HG03097 (cell line): Measurements from ENCODE around the gene ALDH1L1.

ENCODE experiments used
- ATAC-seq: cut with Tn5 transposase; IDR thresholded peaks from one replicate; pipeline ENCODE4 v1.9.1; 2021; ENCODE audit not compliant: unreplicated experiment, low FRiP score

Gene ALDH1L1

DNA sequence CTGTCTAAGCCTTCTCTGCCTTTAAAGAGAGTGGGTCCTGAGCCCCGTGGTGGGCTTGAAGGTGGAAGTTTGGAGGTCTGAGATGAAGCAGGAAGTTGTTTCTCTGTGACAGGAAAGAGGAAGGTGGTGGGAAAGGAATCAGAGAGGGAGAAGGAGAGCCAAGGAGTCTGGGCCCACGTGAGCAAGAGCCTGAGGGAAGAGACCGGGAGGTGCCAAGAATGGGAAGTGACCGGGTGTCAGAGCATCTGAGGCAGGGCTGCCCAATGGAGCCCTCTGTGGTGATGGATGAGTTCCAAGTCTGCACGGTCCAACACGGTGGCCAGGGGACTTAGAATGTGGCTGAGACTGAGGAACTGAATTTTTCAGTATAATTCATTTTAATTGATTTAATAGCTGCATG, 24.6 kb downstream of the ALDH1L1 start:
- ATAC-seq: no peak

DNA sequence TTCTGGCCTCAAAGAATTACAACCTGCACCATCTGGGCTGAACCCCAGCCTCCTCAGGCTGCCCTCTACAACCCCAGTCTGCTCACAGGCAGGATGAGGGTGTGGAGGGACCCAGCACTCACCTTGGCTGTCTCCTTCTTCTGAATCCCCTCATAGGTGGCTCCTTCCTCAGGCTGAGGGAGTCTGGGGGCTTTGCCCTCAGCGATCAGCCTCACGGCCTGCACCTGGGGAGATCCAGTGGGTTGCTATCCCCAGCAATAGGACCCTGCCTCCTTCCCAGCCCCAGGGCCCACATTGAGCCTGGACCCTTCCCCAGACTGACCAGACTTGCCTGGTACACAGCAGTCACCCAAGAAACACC, 25.1 kb downstream of the ALDH1L1 start:
- ATAC-seq: no peak

GRCh38 chr3:126154391-126155279, 25.8 kb downstream of the ALDH1L1 start:
- ATAC-seq: no peak

DNA sequence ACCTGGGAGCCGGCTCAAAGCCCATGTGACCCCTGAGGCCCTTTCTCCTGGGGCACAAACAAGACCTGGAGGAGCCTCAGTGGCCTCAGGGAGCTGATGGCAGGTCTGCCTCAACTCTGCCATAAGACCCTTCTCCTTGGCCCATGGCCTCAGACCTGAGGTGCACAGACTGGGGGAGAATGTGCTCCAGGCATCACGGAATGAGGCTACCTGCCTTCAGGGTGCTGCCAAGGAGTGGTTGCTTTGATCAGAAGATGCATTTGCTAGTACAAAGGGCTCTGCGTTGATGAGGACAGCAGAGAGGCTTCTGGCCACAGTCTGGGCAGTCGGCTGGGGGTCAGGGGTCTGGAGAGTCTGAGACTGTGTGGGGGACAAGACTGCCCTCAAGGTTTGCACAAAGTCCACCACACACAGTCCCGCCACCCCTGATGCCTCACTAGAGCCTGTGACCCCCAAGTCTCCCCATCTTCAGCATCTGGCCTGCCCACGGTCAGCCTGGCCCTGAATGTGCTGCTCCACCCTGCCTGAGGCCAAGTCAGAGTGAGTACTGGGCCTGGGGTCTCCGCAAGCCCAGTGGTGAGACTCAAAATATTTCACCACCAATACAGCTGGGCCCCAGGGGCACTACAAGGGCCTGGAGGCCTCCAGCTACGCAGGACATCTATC, 26.6 kb downstream of the ALDH1L1 start:
- ATAC-seq: no peak

DNA sequence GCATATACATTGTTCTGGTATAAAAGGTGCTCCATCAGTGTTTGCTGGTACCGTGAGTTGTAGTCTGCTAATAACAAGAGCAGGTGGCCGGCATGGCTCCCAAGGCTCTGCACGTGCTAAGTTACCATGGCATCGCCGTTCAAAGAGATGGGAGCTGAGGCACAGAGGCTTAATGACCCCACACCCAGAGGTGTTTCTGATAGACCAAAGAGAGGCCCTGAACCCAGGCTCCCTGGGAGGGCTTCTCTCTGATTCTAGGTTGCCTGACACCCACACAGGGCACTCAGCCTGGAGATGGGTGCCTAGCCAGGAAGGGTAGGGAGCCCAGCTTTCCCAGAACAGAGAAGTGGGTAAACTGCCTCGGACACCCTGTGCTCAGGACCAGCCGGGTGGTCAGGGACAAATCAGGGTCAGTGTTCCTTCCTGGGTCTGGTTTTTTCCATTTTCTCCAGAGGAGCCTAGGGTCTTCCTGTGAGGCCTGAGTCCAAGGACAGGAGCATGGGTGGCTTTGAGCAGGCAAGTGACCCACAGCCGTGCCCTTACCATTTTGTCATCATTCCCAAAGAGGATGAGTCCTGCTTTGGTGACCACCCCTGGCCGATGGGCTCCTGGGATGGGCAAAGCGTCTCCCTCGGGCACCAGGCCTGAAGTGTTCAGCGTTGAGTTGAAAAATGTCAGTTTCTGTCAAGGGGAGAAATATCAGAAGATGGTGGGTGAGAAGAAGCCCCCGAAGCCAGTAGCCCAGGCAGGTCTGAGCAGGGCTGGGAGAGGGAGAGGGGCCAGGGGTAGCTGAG, 27.3 kb downstream of the ALDH1L1 start:
- no peak for ATAC-seq

DNA sequence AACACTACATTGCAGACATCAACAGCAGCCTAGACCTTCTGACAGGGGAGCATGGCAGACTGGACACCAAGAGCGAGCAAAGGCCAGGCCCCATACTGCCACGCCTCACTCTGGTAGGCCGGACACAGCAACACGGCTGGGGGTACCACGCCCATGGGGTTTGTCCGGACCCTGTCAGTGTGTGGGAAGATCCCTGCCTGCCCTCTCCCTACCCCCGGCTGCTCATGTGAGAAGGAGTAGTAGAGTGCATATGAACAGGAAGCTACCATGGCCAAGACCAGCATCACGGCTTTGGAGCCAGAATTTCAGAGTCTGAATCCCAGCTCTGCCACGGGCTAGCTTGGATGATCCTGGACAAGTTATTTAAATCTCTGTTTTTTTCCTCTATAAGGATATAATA, 27.9 kb downstream of the ALDH1L1 start:
- no peak for ATAC-seq

DNA sequence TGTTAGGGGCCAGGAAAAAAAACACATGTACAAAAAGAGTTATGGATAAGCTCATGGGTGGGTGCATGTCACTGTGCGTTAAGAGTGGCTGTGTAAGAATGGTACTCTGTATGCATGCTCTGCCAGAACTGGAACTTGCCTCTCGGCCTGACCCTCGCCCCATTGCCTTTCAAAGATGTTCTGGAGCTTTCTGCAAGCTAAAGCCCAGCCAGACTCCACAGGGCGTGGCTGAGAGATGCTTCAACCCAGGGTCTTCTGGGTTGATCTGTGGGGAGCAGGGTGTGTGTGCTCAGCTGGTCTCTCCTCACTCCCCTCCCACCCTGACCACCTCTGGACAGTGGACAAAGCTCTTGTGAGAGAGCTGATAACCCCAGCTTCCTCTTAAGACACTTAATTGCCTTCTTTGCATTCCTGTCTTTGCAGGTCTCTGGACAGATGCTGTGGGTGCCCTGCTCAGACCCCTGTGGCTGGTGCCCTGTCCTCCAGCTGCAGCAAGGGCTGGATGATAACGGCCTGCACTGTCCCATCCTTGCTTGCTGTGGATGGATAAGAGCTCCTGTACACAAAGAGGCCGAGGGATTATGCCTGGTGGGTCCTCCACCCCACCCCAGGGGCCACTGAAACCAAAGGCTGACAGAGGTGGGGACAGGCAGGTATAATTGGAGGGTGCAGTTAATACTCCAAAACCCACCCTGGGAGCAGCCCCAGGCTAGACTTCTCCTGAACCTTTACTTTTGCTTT, 28.7 kb downstream of the ALDH1L1 start:
- ATAC-seq: no peak

DNA sequence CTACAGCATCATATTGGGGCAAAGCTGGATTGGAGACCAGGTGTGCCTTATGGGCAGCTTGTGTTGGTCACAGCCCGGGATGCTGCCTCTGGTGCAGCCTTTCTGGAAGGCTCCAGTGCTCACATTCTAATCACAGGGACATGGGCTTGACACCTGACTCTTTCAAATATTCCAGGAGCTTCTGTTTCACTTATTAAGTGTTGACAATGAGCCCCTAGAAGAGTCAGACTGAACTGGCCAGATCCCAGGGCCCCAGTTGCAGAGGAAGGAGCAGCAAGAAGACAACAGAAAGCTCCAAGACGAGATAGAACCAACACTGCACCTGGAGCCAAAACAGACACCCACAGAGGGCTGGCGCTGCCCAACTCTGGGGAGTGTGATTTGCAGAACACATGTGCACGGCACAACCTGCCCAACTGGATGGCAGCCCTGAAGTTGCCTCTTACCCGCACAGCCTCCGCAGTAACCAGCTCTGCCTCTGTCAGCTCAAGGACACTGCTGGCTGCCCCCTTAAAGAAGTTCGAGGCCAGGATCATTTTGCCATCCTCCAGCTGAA, 30.3 kb downstream of the ALDH1L1 start:
- ATAC-seq: no peak

DNA sequence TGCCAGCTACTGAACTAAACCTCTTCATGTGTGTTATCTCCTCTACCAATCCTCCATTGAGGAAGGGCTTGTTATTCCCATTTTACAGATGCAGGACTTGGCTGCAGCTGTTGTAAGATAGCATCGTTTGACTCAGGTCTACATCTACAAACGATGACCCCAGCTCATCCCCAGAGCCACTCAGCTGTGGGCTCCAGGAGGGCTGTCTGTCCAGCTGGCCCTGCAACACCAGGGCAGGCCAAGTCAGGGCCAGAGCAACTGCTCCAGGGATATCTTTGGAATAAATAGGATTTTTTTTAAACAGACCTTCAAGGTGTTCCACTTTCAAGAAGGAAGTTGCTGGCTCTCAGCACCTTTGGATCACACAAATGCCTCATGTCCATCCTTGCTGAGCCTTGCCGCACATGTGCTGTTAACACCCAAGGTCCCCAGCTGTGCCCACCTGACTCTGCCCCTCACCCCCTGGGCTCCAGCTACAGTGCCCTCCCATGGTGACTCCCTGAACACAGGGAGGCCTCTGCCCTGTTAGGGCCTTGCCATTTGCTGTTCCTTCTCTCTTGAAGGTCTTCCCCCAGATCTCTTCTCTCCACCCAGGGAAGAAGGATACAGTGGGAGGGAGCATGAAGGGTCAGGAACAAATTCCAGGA, 31.0 kb downstream of the ALDH1L1 start:
- ATAC-seq: no peak

DNA sequence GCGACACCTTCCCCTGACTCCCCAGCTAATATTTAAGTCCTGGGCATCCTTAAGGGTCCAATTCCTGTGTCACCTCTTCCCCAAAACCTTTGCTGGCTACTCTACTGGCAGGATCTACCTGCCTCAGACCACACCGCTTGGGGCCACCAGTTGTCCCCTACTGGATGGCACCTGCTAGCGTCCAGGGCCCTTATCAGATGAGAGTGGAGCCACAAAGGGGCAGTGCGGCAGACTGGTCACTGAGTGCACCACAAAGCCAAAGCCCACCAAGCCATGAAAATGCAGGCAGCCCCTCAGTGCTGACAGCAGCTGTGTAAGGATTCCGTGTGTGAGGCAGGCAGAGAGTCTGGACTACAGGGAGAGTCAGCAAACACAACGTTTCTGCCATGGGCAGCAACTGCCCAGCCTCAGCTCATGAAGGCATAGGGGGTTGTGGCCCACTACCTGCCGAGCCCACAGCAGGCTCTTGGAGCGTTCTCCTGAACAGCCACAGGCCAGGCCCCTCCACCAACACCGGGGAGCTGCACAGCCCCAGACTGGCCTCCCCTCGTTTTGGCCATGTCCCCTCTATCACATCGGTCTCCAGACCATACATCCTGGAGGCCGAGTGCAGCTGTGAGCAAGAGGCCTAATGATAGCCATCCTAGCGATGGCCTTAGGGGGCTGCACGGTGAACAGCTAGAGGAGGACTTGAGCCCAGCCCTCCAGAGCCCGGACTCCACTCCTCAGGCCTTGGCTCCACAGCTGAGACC, 32.3 kb downstream of the ALDH1L1 start:
- ATAC-seq: no peak

DNA sequence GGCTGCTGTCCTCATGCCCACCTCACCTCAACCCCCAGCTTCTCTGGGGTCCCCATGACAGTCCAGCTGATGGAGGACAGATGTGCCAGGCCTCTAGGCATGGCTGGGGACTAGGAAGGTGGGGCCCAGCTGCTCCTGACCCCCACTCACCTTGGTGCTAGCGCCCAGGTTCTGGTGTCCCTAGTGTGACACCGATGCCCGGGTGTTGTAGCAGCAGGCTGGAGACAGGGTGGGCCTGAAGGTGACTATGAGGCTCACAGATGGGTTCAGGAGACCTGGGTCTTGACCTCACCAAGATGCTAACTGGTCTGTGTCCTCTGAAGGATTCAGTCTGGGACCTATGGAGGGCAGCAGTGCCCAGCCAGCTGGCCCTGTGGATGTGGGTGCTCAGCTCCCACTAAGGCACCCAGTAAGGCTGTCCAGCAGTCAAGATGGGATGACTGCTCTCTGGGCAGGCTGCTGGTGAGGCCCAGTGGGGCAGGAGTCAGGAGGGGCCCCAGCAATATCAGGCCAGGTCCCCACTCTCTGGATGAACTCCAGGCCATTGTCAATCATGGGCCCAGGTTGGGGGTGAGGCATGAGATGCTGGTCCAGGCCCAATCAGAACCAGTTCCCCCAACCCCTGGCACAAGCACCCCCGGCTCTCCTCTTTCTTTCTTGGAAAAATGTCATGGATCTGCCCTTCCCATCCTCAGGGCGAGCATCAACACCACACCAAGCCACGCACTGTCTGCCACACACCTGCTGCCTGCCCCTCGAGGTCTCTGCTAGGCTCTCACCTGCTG, 33.0 kb downstream of the ALDH1L1 start:
- ATAC-seq: no peak

- no peak for ATAC-seq
Observed at GRCh38 chr3:126146525-126147146, 33.8 kb downstream of the ALDH1L1 start.

- no peak for ATAC-seq
Observed at GRCh38 chr3:126146034-126146433, 34.4 kb downstream of the ALDH1L1 start.

DNA sequence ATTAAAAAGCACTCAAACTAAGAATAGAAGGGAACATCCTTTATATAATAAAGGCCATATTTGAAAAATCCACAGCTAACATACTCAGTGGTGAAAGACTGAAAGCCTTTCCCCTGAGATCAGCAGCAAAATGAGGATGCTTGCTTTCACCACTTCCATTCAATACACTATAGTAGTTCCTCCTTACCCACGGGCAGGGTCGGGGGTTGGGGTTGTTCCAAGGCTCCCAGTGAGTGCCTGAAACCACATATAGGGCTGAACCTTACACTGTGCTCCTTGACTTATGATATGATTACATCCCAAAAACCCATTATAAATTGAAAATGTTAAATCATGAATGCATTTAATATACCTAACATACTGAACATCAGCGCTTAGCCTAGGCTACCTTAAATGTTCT, 37.7 kb downstream of the ALDH1L1 start:
- no peak for ATAC-seq

DNA sequence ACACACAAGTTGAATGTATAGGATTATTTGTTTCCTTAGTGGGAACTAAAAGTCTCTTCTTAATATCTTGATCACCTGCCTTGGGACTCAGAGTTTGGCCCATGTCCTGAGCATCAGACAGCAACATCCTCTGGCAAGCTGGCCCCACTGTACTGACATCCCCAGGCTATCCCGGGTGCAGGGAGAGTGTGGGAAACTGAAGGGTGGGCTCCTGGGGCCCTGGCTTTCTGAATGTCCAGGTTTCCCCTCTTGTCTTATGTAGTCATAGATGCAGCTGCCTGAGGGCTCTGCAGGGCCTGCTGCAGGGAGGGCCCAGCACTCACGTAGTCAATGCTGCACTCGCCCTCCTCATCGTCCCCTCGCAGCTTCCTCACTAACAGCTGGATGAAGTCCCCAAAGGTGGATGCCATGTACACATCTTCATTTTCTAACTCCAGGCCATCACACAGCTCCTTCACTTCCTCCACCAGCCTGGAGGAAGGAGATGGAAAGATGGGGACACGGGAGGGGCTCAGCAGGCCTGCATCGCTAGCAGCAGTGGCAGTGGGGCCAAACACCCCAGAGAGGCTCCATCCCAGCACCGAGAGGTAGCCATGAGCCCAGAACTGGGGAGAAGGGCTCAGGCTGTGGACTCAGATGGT, 42.8 kb downstream of the ALDH1L1 start:
- ATAC-seq: no peak

DNA sequence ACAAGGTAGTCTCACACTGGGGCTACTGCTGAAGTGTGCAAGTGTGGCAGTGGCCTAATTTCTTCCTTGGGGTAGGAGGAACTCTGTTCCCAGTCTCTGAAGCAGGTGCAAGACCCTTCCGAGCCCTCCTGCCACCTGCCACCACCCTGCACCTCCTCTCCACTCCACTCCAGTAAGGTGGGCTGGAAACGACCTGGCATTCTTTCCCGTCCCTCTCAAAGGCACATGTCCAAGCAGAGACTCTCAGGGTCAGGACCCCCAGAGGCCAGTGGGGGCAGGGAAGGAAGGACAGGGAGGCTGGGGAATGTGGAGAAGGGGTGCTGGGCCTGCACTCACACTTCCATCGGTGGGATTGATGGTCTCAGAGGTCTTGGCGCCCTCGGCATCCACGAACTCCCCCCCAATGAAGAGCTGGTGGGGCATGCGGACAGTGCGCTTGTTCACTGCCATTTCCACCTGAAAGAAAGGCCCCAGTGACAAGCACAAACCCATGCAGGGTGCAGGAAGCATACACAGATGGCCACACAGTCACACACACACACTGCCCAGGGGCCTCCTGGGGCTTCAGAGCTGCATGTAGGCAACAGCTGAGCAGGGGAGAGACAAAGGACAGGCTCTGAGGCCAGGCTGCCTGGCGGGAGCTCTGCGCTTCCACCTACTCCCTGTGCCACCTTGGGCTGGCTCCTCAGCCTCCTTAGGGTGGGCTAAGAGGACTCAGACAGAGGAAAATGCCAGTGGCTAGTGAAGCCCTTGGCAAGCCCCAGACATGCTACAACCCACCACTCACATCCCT, 43.8 kb downstream of the ALDH1L1 start:
- ATAC-seq: no peak
